HG03439 (cell line): ENCODE results near the gene TAF4.
"Not testable (repeated sequence)": the region's sequence is repeated elsewhere in the genome, so short reads cannot be mapped to it uniquely, and the experiment has no call there.

Experiments
- ATAC-seq: cut with Tn5 transposase; IDR thresholded peaks from one replicate; pipeline ENCODE4 v1.9.1; 2021; ENCODE audit warnings: mild to moderate bottlenecking, moderate library complexity; ENCODE audit not compliant: unreplicated experiment

Gene TAF4

GRCh38 chr20:61949714-61950640, 115.7 kb downstream of the TAF4 start:
- ATAC-seq, result no peak

- no peak for ATAC-seq
Measured at GRCh38 chr20:61949363-61949713, 116.3 kb downstream of the TAF4 start.

- no peak for ATAC-seq
Measured at GRCh38 chr20:61948586-61949362, 116.9 kb downstream of the TAF4 start.

- ATAC-seq, result not testable (repeated sequence)
Measured at GRCh38 chr20:61948056-61948455, 117.6 kb downstream of the TAF4 start.

- ATAC-seq, result not testable (repeated sequence)
Measured at GRCh38 chr20:61945495-61945894, 120.2 kb downstream of the TAF4 start.

GRCh38 chr20:61944967-61945366, 120.7 kb downstream of the TAF4 start:
- ATAC-seq, result not testable (repeated sequence)

GRCh38 chr20:61942526-61942925, 123.2 kb downstream of the TAF4 start:
- no peak for ATAC-seq

GRCh38 chr20:61941721-61942405, 123.8 kb downstream of the TAF4 start:
- ATAC-seq, result no peak

- no peak for ATAC-seq
Measured at GRCh38 chr20:61940976-61941720, 124.5 kb downstream of the TAF4 start.

GRCh38 chr20:61940491-61940890, 125.2 kb downstream of the TAF4 start:
- ATAC-seq, result no peak

GRCh38 chr20:61939691-61940360, 125.9 kb downstream of the TAF4 start:
- ATAC-seq, result no peak

- no peak for ATAC-seq
Measured at GRCh38 chr20:61938839-61939690, 126.6 kb downstream of the TAF4 start.

- ATAC-seq, result no peak
Measured at GRCh38 chr20:61937963-61938838, 127.5 kb downstream of the TAF4 start.

- ATAC-seq, result no peak
Measured at GRCh38 chr20:61937146-61937962, 128.3 kb downstream of the TAF4 start.

- ATAC-seq, result no peak
Measured at GRCh38 chr20:61936701-61937131, 129.0 kb downstream of the TAF4 start.

- no peak for ATAC-seq
Measured at GRCh38 chr20:61935926-61936700, 129.6 kb downstream of the TAF4 start.
